ENCODE measurements around the gene TDRD7. TPM values are rescaled to one million over a fixed set of nuclear protein-coding genes. Genes with fewer than 3 reads are reported as not detected.

Gene TDRD7
- total and polyA plus RNA-seq, 2 donors from 2014 or later = 7.8 to 15.0 TPM

GRCh38 chr9:97382099-97382718 is 29.7 kb upstream of the TDRD7 start:
- H3K4me1 ChIP-seq (ENCODE audit: control insufficient read depth in 2 of 3, insufficient read depth in 2 of 3, low read depth in 1 of 3, low read length in 3 of 3) = peaks cover 0 to 48% (median 14%) of the 10 kb centered on the region in 3 donors
- intact Hi-C loops (cut with DNase I) = no loop called here
- FAIRE-seq (peak; percentile 85), DNase-seq (peak in 2 of 5 donors; percentile 46 to 58)
- no peaks in the 10 kb centered on the region for H3K9me3 ChIP-seq (ENCODE audit: control insufficient read depth in 2 of 3, insufficient read depth in 1 of 3, low read length in 3 of 3)
- no peaks in the 10 kb centered on the region for H3K27me3 ChIP-seq (ENCODE audit: control insufficient read depth, insufficient read depth, low read length)
- H3K9ac ChIP-seq (ENCODE audit: low read length in 3 of 3) = peak overlapping the region in 1 of 3 donors; percentile 23
- peak overlapping the region; percentile 82 to 89 for H3K27ac ChIP-seq (ENCODE audit: low read depth in 2 of 2, low read length in 2 of 2)
- peak overlapping the region in 1 of 3 donors; percentile 8 for H3K4me3 ChIP-seq (ENCODE audit: low read length in 3 of 3)
- no peaks in the 10 kb centered on the region for H3K36me3 ChIP-seq (ENCODE audit: control insufficient read depth in 2 of 3, insufficient read depth in 3 of 3, low read length in 3 of 3)
- TF ChIP-seq CTCF (IDR thresholded peaks at IDR 0.05; ENCODE audit: borderline replicate concordance, extremely low read depth, insufficient read depth) = no peak

DNA sequence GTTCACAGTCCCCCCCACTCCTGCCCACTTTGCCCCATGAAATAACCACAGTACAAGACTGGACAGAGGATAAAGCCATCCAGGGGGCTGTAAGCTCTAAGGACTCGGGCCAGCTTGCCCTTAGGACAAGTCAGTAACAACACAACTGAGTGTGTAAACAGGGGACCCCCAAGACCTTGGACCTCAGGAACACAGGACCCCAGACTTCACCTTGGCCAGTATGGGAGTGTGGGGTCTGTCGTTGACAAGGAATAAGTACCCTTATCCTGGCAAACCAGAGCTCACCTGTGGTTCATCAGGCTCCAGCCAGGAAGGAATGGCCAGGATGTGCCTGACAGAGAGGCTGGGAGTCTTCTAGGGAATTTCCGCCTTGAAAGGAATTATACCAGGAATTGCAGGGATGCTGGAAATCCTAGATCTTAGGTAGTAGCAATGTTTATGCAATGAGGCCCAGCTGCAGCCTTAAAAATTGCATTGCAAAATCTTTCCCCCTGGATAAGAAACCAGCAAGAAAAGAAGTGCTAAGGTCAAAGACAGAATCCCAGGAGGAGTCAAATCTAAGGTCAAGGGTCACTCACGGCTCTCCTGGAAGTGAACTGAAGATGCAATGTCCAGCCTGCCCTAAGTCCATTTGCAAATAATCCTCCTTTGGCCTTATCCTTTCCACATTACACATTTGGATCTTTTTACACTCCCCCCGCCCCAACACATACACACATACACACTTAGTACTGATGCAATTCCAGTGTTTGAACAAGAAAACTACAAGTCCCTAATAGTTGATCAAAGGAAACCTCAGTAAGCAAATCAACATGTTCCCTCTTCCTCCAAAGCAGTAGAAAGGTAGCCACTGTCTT is 27.3 kb upstream of the TDRD7 start:
- FAIRE-seq = no peak
- intact Hi-C loops (cut with DNase I) = no loop called here

DNA sequence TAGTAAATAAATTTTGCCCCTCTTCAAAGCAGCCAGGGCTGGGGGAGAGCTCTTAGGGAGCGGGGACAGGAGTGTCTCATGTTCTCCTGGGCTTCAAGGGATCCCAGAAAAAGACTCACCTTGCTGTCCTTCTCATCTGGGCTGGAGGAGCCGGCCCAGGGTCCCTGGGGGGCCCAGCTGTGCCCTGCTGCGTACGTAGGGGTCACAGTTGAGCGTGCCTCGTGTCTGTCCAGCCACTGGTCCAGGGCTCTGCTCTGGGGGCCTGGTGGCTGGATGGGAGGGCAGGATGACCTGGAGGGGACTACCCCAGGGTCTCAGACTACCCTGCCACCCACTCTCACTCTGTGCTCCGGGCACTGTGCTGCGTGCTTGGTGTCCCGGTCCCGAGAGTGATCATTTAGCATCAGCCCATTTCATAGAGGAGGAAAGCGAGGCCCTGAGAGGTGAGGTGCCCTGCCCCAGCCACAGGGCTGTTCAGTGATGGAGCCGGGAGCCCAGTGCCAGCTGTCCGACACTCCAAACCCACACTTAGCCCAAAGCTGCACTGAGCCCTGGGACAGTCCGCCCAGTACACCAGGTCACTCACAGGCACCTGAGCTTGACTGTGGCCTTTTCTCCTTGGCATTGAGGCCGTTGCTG is 26.2 kb upstream of the TDRD7 start:
- no peak for TF ChIP-seq CTCF (IDR thresholded peaks at IDR 0.05; ENCODE audit: borderline replicate concordance, extremely low read depth, insufficient read depth)
- intact Hi-C loops (cut with DNase I) = no loop called here
- FAIRE-seq (no peak), DNase-seq (no peak)
- no peaks in the 10 kb centered on the region for H3K9me3 ChIP-seq (ENCODE audit: control insufficient read depth in 2 of 3, insufficient read depth in 1 of 3, low read length in 3 of 3)
- no peaks in the 10 kb centered on the region for H3K27me3 ChIP-seq (ENCODE audit: control insufficient read depth, insufficient read depth, low read length)
- peaks cover 0 to 48% (median 14%) of the 10 kb centered on the region in 3 donors for H3K4me1 ChIP-seq (ENCODE audit: control insufficient read depth in 2 of 3, insufficient read depth in 2 of 3, low read depth in 1 of 3, low read length in 3 of 3)
- peak overlapping the region; percentile 2 to 57 for H3K27ac ChIP-seq (ENCODE audit: low read depth in 2 of 2, low read length in 2 of 2)
- H3K36me3 ChIP-seq (ENCODE audit: control insufficient read depth in 2 of 3, insufficient read depth in 3 of 3, low read length in 3 of 3) = no peaks in the 10 kb centered on the region
- no peak overlapping the region for H3K9ac ChIP-seq (ENCODE audit: low read length in 3 of 3)
- H3K4me3 ChIP-seq (ENCODE audit: low read length in 3 of 3) = no peak overlapping the region

More for the DNA sequence above, 27.3 kb upstream of the TDRD7 start:
- Histone ChIP-seq H3K4me1 (ENCODE audit: control insufficient read depth in 2 of 3, insufficient read depth in 2 of 3, low read depth in 1 of 3, low read length in 3 of 3) (peaks cover 0 to 48% (median 14%) of the 10 kb centered on the region in 3 donors), H3K27me3 (ENCODE audit: control insufficient read depth, insufficient read depth, low read length) (no peaks in the 10 kb centered on the region), H3K9me3 (ENCODE audit: control insufficient read depth in 2 of 3, insufficient read depth in 1 of 3, low read length in 3 of 3) (no peaks in the 10 kb centered on the region), H3K9ac (ENCODE audit: low read length in 3 of 3) (peak overlapping the region in 1 of 3 donors; percentile 34), H3K36me3 (ENCODE audit: control insufficient read depth in 2 of 3, insufficient read depth in 3 of 3, low read length in 3 of 3) (no peaks in the 10 kb centered on the region), H3K4me3 (ENCODE audit: low read length in 3 of 3) (no peak overlapping the region), H3K27ac (ENCODE audit: low read depth in 2 of 2, low read length in 2 of 2) (peak overlapping the region; percentile 23 to 41)
- no peak for TF ChIP-seq CTCF (IDR thresholded peaks at IDR 0.05; ENCODE audit: borderline replicate concordance, extremely low read depth, insufficient read depth)
- DNase-seq = peak in 1 of 5 donors; percentile 2
